ENCODE measurements around the gene OR2J2.

DNA sequence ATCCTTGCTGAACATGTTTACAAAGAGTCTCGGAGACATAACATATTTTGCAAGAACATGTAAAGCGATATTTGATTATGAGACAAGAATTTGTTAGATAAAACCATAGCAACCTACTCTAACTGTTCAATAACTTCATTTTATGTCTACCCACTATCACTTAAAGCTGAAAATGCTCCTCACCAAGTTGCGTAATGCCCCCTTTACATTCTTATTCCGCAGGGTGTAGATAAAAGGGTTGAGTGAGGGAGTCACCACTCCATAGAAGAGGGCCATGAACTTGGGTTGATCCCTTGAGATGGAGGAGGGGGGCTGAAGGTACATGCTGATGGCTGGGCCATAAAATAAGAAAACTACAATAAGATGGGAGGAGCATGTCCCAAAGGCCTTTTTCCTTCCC, 33.0 kb upstream of the OR2J2 start:
- TF ChIP-seq, protein P1, sequence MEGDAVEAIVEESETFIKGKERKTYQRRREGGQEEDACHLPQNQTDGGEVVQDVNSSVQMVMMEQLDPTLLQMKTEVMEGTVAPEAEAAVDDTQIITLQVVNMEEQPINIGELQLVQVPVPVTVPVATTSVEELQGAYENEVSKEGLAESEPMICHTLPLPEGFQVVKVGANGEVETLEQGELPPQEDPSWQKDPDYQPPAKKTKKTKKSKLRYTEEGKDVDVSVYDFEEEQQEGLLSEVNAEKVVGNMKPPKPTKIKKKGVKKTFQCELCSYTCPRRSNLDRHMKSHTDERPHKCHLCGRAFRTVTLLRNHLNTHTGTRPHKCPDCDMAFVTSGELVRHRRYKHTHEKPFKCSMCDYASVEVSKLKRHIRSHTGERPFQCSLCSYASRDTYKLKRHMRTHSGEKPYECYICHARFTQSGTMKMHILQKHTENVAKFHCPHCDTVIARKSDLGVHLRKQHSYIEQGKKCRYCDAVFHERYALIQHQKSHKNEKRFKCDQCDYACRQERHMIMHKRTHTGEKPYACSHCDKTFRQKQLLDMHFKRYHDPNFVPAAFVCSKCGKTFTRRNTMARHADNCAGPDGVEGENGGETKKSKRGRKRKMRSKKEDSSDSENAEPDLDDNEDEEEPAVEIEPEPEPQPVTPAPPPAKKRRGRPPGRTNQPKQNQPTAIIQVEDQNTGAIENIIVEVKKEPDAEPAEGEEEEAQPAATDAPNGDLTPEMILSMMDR (IDR thresholded peaks at IDR 0.05), result no peak
- TF ChIP-seq POLR2A (IDR thresholded peaks at IDR 0.05) (no peak), EP300 (IDR thresholded peaks at IDR 0.05) (no peak), POLR2AphosphoS5 (IDR thresholded peaks at IDR 0.05) (no peak)
